Endothelial cell of umbilical vein (primary cell): ENCODE data around the gene UTS2R. TPM values are rescaled to one million over a fixed set of nuclear protein-coding genes. Genes with fewer than 3 reads are reported as not detected.

Experiments used
- BruUV-seq: library from RNA; stranded (reverse); fragments of 400-500 nt; replicated peaks from 2 replicates; lab custom pipeline; 2021; lab: Mats Ljungman, UMichigan
- CTCF ChIA-PET: fragments of 300-600, 350-600 bp; sonication (Branson Sonifier 250); formaldehyde crosslinking; loops from one replicate; lab custom pipeline; 2021; ENCODE audit warnings: antibody characterized with exemption, inconsistent platforms; lab: Charles Lee
- POLR2A ChIA-PET: fragments of 300-600, 350-600 bp; sonication (Branson Sonifier 250); formaldehyde crosslinking; loops from one replicate; lab custom pipeline; 2021; ENCODE audit warnings: antibody characterized with exemption, inconsistent platforms; lab: Charles Lee
- DNase-seq: peaks from one replicate; pipeline ENCODE4 v3.0.0-alpha.2; 2011; ENCODE audit warnings: low read depth, low spot score
- FAIRE-seq: peaks from 2 replicates; lab custom pipeline; 2011; peaks lifted over from hg19 to GRCh38; lab: Jason Lieb, UNC
- H2AFZ ChIP-seq: 2 replicates; pipeline ENCODE4 v1.6.0; 2012; ENCODE audit warnings: low read depth, low read length, control low read depth, inconsistent platforms
- H3K27ac ChIP-seq: 2 replicates; pipeline ENCODE4 v1.5.1; 2011; ENCODE audit warnings: low read depth, mild to moderate bottlenecking, control low read depth, low read length, moderate library complexity; ENCODE audit not compliant: insufficient read depth
- H3K27me3 ChIP-seq, 2 experiments: 2 replicates each; pipeline versions ENCODE4 v1.6.0 to v1.6.1; 2011; ENCODE audit warnings: low read length in 2 of 2, mixed read lengths in 1 of 2; ENCODE audit not compliant: control insufficient read depth in 2 of 2, insufficient read depth in 2 of 2
- H3K36me3 ChIP-seq, 2 experiments: 2 replicates in 1 of 2; 3 replicates in 1 of 2; pipeline ENCODE4 v1.5.1; 2011; ENCODE audit warnings: low read length in 2 of 2, mild to moderate bottlenecking in 1 of 2, moderate library complexity in 1 of 2; ENCODE audit not compliant: control insufficient read depth in 2 of 2, insufficient read depth in 2 of 2; ENCODE audit errors: extremely low read depth in 1 of 2
- H3K4me1 ChIP-seq: 3 replicates; pipeline ENCODE4 v1.5.1; 2011; ENCODE audit warnings: mild to moderate bottlenecking, low read length; ENCODE audit not compliant: control insufficient read depth, insufficient read depth; ENCODE audit errors: extremely low read depth
- H3K4me2 ChIP-seq: 2 replicates; pipeline ENCODE4 v1.6.1; 2011; ENCODE audit warnings: low read length, control low read depth, mixed read lengths; ENCODE audit not compliant: insufficient read depth
- H3K4me3 ChIP-seq, 3 experiments: fragments of 200-600 bp in 1 of 3; sonication (generic), shearing (Covaris generic) in 1 of 3; replicated peaks in 1 of 3; 2 replicates each; pipeline ENCODE4 v1.5.1; 2011 to 2016; ENCODE audit warnings: control low read depth in 3 of 3, low read length in 3 of 3, mild to moderate bottlenecking in 2 of 3, inconsistent platforms in 1 of 3, low read depth in 1 of 3, moderate library complexity in 1 of 3; ENCODE audit not compliant: insufficient read depth in 1 of 3
- H3K79me2 ChIP-seq: 2 replicates; pipeline ENCODE4 v1.6.0; 2012; ENCODE audit warnings: low read length, inconsistent platforms; ENCODE audit not compliant: control insufficient read depth, insufficient read depth
- H3K9ac ChIP-seq: replicated peaks from 2 replicates; pipeline ENCODE3; 2011; ENCODE audit warnings: low read length, control low read depth; ENCODE audit not compliant: insufficient read depth; ENCODE audit errors: extremely low read depth
- H3K9me1 ChIP-seq: replicated peaks from 3 replicates; pipeline ENCODE4 v1.6.0; 2011; ENCODE audit warnings: mild to moderate bottlenecking, low read length; ENCODE audit not compliant: control insufficient read depth, insufficient read depth; ENCODE audit errors: extremely low read depth
- H3K9me3 ChIP-seq: replicated peaks from 2 replicates; pipeline ENCODE4 v1.5.1; 2012; ENCODE audit warnings: low read length, inconsistent platforms; ENCODE audit not compliant: control insufficient read depth, insufficient read depth
- H4K20me1 ChIP-seq: replicated peaks from 2 replicates; pipeline ENCODE3; 2011; ENCODE audit warnings: mild to moderate bottlenecking, low read length; ENCODE audit not compliant: control insufficient read depth, insufficient read depth; ENCODE audit errors: extremely low read depth
- EZH2 ChIP-seq: IDR thresholded peaks from 2 replicates; pipeline ENCODE4 v1.6.1; 2012; ENCODE audit warnings: borderline replicate concordance, low read depth, mild to moderate bottlenecking, moderate library complexity, low read length, inconsistent platforms; ENCODE audit not compliant: severe bottlenecking
- FOS ChIP-seq: IDR thresholded peaks from 2 replicates; pipeline ENCODE4 v1.6.1; 2011; ENCODE audit warnings: mild to moderate bottlenecking, low read length, moderate library complexity, borderline replicate concordance; ENCODE audit not compliant: insufficient read depth
- GATA2 ChIP-seq: IDR thresholded peaks from 2 replicates; pipeline ENCODE4 v1.7.0; 2011; ENCODE audit warnings: low read depth, mild to moderate bottlenecking, moderate library complexity, mixed read lengths, low read length; ENCODE audit not compliant: insufficient read length, insufficient read depth
- JUN ChIP-seq: IDR thresholded peaks from 2 replicates; pipeline ENCODE4 v1.6.1; 2011; ENCODE audit warnings: borderline replicate concordance, low read depth; ENCODE audit not compliant: insufficient read length, insufficient read depth
- MYC ChIP-seq: IDR thresholded peaks from one replicate; pipeline ENCODE4 v1.6.1; 2011; ENCODE audit warnings: mild to moderate bottlenecking, low read depth, low read length
- POLR2A ChIP-seq: IDR thresholded peaks from 2 replicates; pipeline ENCODE4 v1.6.1; 2012; ENCODE audit warnings: low read depth, mild to moderate bottlenecking, control low read depth, low read length
- POLR2AphosphoS5 ChIP-seq: IDR thresholded peaks from 2 replicates; pipeline ENCODE4 v1.6.1; 2012; ENCODE audit warnings: low read depth, mild to moderate bottlenecking, control low read depth, low read length, moderate library complexity; ENCODE audit not compliant: insufficient read depth
- dilution Hi-C: fragments of 300-500 bp; cut with MboI; formaldehyde crosslinking; loops from one replicate; pipeline ENCODE4 v1.15.0; 2019; ENCODE audit warnings: low sequenced_read_pairs; ENCODE audit not compliant: extremely low pct_ligation_motif_present
- intact Hi-C: fragments of 100-400 bp; cut with micrococcal nuclease; formaldehyde crosslinking; loops from one replicate; pipeline ENCODE4 v1.10.0; 2022
- polyA plus RNA-seq, 4 experiments: library from polyadenylated mRNA; depleted of rRNA in 3 of 4; stranded (reverse) in 3 of 4; unstranded in 1 of 4; fragments of >200 nt; gene quantifications; 2 replicates each; pipeline versions ENCODE4 v1.2.1 to v1.2.3, GENCODE V29; 2011 to 2012; ENCODE audit warnings: missing spikeins in 1 of 4
- total RNA-seq: library from RNA; stranded (reverse); gene quantifications from 2 replicates; pipeline ENCODE4 v1.2.3, GENCODE V29; 2021
- TF ChIP-seq, protein P1 (sequence below): IDR thresholded peaks from 2 replicates; pipeline ENCODE4 v1.6.1; 2011; ENCODE audit not compliant: insufficient read depth, insufficient read length
- TF ChIP-seq, protein P2 (sequence below), 2 donors: IDR thresholded peaks; 1 replicate in 1 of 2; 2 replicates in 1 of 2; pipeline ENCODE4 v1.5.1; 2011; ENCODE audit warnings: low read length in 2 of 2, mild to moderate bottlenecking in 2 of 2, moderate library complexity in 2 of 2, control low read depth in 1 of 2, inconsistent platforms in 1 of 2, low read depth in 1 of 2; ENCODE audit not compliant: insufficient read depth in 1 of 2; ENCODE audit errors: extremely low read depth in 1 of 2

UTS2R gene
- total and polyA plus RNA-seq, 2 donors (not counting 3 experiments of a cell fraction or from before 2014, with no cell fraction given), result not detected

DNA sequence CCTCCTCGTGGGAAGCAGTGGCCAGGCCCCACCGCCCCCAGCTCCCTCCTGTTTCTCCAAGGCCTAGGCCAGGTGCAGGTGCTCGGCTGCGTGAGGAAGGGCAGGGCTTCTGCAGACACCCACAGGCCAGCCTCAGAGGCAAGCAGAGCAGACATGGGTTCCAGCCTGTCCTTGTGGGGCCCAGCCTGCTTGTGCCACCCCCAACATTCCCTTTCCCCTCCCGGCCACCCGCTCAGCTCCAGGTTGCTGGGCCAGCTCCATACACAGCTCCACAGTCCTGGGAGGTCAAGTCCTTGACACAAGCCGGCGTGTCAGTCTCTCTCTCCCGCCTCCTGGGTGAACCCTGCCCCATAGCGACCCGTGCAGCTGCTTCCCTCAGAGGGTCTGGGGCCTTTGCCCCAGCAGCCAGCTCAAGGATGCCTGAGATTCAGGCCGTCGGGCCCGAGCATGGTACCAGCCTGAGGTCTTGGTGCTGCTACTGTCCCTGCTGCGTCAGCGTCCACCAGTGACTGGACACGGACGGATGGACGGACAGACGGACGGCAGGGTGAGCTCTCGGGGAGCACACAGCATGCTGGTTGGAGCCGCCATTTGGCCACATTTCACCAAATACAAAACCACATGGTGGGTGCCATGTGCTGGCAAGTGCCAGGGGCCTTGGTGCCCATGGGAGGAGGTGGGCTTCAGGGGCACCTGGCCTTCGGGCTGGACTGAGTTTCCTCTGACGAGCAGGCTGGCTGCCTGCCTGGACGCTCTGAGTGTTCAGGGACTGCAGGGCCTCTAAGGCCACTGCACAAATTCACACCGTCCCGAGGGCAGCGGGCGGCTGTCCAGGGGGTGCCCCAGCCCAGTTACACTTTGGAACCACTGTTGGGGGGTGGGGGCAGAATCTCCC, 46.0 kb upstream of the UTS2R start:
- POLR2A ChIA-PET, result interaction anchor here (0.6 kb wide), 1 partner anchor 76 kb away, joined by 6 read pairs; no protein-coding TSS in a partner anchor
- H3K9ac ChIP-seq, result no peak overlapping the region
- H3K36me3 ChIP-seq, result no peaks in the 10 kb centered on the region
- H3K4me1 ChIP-seq, result no peaks in the 10 kb centered on the region
- no peaks in the 10 kb centered on the region for H3K79me2 ChIP-seq
- dilution Hi-C loops (no loop called here), intact Hi-C loops (no loop called here)
- H3K27ac ChIP-seq, result no peak overlapping the region
- CTCF ChIA-PET, result interaction anchor here (0.6 to 2.2 kb wide), 5 partner anchors 8 to 295 kb away, joined by 3 to 6 read pairs (median 4); partner anchors contain the start of gene SECTM1
- FAIRE-seq (no peak), DNase-seq (no peak)
- no peak overlapping the region for H3K4me2 ChIP-seq
- H2AFZ ChIP-seq, result no peak overlapping the region
- H3K4me3 ChIP-seq, result no peak overlapping the region
- no peaks in the 10 kb centered on the region for H3K9me3 ChIP-seq
- H3K9me1 ChIP-seq, result no peaks in the 10 kb centered on the region
- BruUV-seq, result no TSS peak
- no peaks in the 10 kb centered on the region for H3K27me3 ChIP-seq
- TF ChIP-seq, protein P1, sequence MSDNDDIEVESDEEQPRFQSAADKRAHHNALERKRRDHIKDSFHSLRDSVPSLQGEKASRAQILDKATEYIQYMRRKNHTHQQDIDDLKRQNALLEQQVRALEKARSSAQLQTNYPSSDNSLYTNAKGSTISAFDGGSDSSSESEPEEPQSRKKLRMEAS, result no peak
- TF ChIP-seq GATA2 (no peak), POLR2AphosphoS5 (no peak), JUN (no peak), FOS (no peak), EZH2 (no peak), POLR2A (no peak), MYC (no peak)
- TF ChIP-seq, protein P2, sequence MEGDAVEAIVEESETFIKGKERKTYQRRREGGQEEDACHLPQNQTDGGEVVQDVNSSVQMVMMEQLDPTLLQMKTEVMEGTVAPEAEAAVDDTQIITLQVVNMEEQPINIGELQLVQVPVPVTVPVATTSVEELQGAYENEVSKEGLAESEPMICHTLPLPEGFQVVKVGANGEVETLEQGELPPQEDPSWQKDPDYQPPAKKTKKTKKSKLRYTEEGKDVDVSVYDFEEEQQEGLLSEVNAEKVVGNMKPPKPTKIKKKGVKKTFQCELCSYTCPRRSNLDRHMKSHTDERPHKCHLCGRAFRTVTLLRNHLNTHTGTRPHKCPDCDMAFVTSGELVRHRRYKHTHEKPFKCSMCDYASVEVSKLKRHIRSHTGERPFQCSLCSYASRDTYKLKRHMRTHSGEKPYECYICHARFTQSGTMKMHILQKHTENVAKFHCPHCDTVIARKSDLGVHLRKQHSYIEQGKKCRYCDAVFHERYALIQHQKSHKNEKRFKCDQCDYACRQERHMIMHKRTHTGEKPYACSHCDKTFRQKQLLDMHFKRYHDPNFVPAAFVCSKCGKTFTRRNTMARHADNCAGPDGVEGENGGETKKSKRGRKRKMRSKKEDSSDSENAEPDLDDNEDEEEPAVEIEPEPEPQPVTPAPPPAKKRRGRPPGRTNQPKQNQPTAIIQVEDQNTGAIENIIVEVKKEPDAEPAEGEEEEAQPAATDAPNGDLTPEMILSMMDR (IDR thresholded peaks at IDR 0.05; ENCODE audit: extremely low read depth in 1 of 2, insufficient read depth in 1 of 2, low read depth in 1 of 2, low read length in 2 of 2), result no peak
- H4K20me1 ChIP-seq, result no peaks in the 10 kb centered on the region
